Dendritic cell treated with granulocyte-macrophage colony-stimulating factor and Interleukin-4, amounts not matched to agents 40 ng/mL and 50 ng/mL, for 4 days (primary cell): Measurements from ENCODE around the gene FUT4.
"Not testable (repeated sequence)": the region's sequence is repeated elsewhere in the genome, so short reads cannot be mapped to it uniquely, and the experiment has no call there.

ENCODE experiments used
- H3K27ac Mint-ChIP-seq: one replicate; pipeline ENCODE4 v1.8.0; 2022; ENCODE audit warnings: mild to moderate bottlenecking, mixed read lengths
- H3K27me3 Mint-ChIP-seq: one replicate; pipeline ENCODE4 v1.8.0; 2022; ENCODE audit warnings: mild to moderate bottlenecking, mixed read lengths
- H3K36me3 Mint-ChIP-seq: one replicate; pipeline ENCODE4 v1.8.0; 2022; ENCODE audit warnings: low read depth, mixed read lengths
- H3K4me1 Mint-ChIP-seq: one replicate; pipeline ENCODE4 v1.8.0; 2022; ENCODE audit warnings: low read depth, mixed read lengths
- H3K4me3 Mint-ChIP-seq: one replicate; pipeline ENCODE4 v1.8.0; 2022; ENCODE audit warnings: mild to moderate bottlenecking, moderate library complexity, mixed read lengths
- H3K9me3 Mint-ChIP-seq: one replicate; pipeline ENCODE4 v1.8.0; 2022; ENCODE audit warnings: mixed read lengths
- intact Hi-C: fragments of 100-400 bp; cut with micrococcal nuclease; formaldehyde crosslinking; loops from one replicate; pipeline ENCODE4 v1.15.0; 2022

Gene FUT4

GRCh38 chr11:94544646-94545263 is 1.0 kb downstream of the FUT4 start:
- H3K36me3 Mint-ChIP-seq, result peaks cover 23% of the 10 kb centered on the region
- intact Hi-C loops, result loop anchor here (5.0 kb wide), 2 partner anchors 38 to 1017 kb away; no protein-coding TSS in a partner anchor
- H3K27ac Mint-ChIP-seq, result peak overlapping the region; percentile 98
- no peaks in the 10 kb centered on the region for H3K27me3 Mint-ChIP-seq
- H3K4me3 Mint-ChIP-seq, result peak overlapping the region; percentile 93
- H3K9me3 Mint-ChIP-seq, result no peaks in the 10 kb centered on the region
- peaks cover 50% of the 10 kb centered on the region for H3K4me1 Mint-ChIP-seq

GRCh38 chr11:94545264-94546161 is 1.8 kb downstream of the FUT4 start:
- H3K36me3 Mint-ChIP-seq, result peaks cover 23% of the 10 kb centered on the region
- H3K4me1 Mint-ChIP-seq, result peaks cover 58% of the 10 kb centered on the region
- peak overlapping the region; percentile 98 for H3K27ac Mint-ChIP-seq

GRCh38 chr11:94546162-94546470 is 2.4 kb downstream of the FUT4 start:
- Mint-ChIP-seq H3K36me3 (peaks cover 23% of the 10 kb centered on the region), H3K27ac (peak overlapping the region; percentile 98), H3K4me1 (peaks cover 64% of the 10 kb centered on the region), H3K27me3 (no peaks in the 10 kb centered on the region), H3K4me3 (peak overlapping the region; percentile 93), H3K9me3 (no peaks in the 10 kb centered on the region)
- intact Hi-C loops, result loop anchor here (5.0 kb wide), 1 partner anchor 36 kb away; no protein-coding TSS in a partner anchor

More at GRCh38 chr11:94545264-94546161, 1.8 kb downstream of the FUT4 start:
- H3K9me3 Mint-ChIP-seq, result no peaks in the 10 kb centered on the region
- H3K4me3 Mint-ChIP-seq, result peak overlapping the region; percentile 93
- intact Hi-C loops, result loop anchor here (5.0 kb wide), 1 partner anchor 37 kb away; no protein-coding TSS in a partner anchor
- no peaks in the 10 kb centered on the region for H3K27me3 Mint-ChIP-seq

GRCh38 chr11:94546886-94547285 is 3.2 kb downstream of the FUT4 start:
- intact Hi-C loops, result loop anchor here (5.0 kb wide), 1 partner anchor 35 kb away; no protein-coding TSS in a partner anchor
- H3K4me1 Mint-ChIP-seq, result peaks cover 64% of the 10 kb centered on the region
- H3K27me3 Mint-ChIP-seq, result no peaks in the 10 kb centered on the region
- H3K4me3 Mint-ChIP-seq, result peak overlapping the region; percentile 93
- H3K36me3 Mint-ChIP-seq, result peaks cover 23% of the 10 kb centered on the region
- H3K27ac Mint-ChIP-seq, result peak overlapping the region; percentile 98
- H3K9me3 Mint-ChIP-seq, result no peaks in the 10 kb centered on the region

GRCh38 chr11:94549146-94549545 is 5.4 kb downstream of the FUT4 start:
- Mint-ChIP-seq H3K4me1 (peaks cover 53% of the 10 kb centered on the region), H3K4me3 (no peak overlapping the region), H3K36me3 (peaks cover 17% of the 10 kb centered on the region), H3K9me3 (no peaks in the 10 kb centered on the region), H3K27me3 (no peaks in the 10 kb centered on the region), H3K27ac (no peak overlapping the region)
- intact Hi-C loops, result loop anchor here (5.0 kb wide), 1 partner anchor 33 kb away; no protein-coding TSS in a partner anchor

GRCh38 chr11:94550513-94550912 is 6.8 kb downstream of the FUT4 start:
- Mint-ChIP-seq H3K27ac (peak overlapping the region; percentile 76), H3K27me3 (no peaks in the 10 kb centered on the region), H3K36me3 (peaks cover 8% of the 10 kb centered on the region), H3K9me3 (no peaks in the 10 kb centered on the region), H3K4me1 (peaks cover 51% of the 10 kb centered on the region), H3K4me3 (peak overlapping the region; percentile 64)
- intact Hi-C loops, result no loop called here

- Mint-ChIP-seq H3K27me3 (no peaks in the 10 kb centered on the region), H3K9me3 (no peaks in the 10 kb centered on the region), H3K4me3 (no peak overlapping the region), H3K36me3 (no peaks in the 10 kb centered on the region), H3K4me1 (peaks cover 46% of the 10 kb centered on the region), H3K27ac (no peak overlapping the region)
- intact Hi-C loops, result no loop called here
Measured at GRCh38 chr11:94553938-94554337, 10.2 kb downstream of the FUT4 start.

GRCh38 chr11:94555752-94556329 is 12.1 kb downstream of the FUT4 start:
- H3K36me3 Mint-ChIP-seq, H3K9me3 Mint-ChIP-seq, intact Hi-C loops, H3K27ac Mint-ChIP-seq, H3K27me3 Mint-ChIP-seq, H3K4me3 Mint-ChIP-seq: not testable (repeated sequence)
- peaks cover 43% of the 10 kb centered on the region for H3K4me1 Mint-ChIP-seq

GRCh38 chr11:94557421-94557820 is 13.7 kb downstream of the FUT4 start:
- H3K4me1 Mint-ChIP-seq, result peaks cover 43% of the 10 kb centered on the region
- H3K27me3 Mint-ChIP-seq, result no peaks in the 10 kb centered on the region
- H3K9me3 Mint-ChIP-seq, result no peaks in the 10 kb centered on the region
- no peak overlapping the region for H3K4me3 Mint-ChIP-seq
- H3K36me3 Mint-ChIP-seq, result no peaks in the 10 kb centered on the region
- intact Hi-C loops, result no loop called here
- H3K27ac Mint-ChIP-seq, result no peak overlapping the region

GRCh38 chr11:94557992-94558391 is 14.3 kb downstream of the FUT4 start:
- no peaks in the 10 kb centered on the region for H3K27me3 Mint-ChIP-seq
- no peaks in the 10 kb centered on the region for H3K36me3 Mint-ChIP-seq
- intact Hi-C loops, result no loop called here
- H3K27ac Mint-ChIP-seq, result peak overlapping the region; percentile 70
- peaks cover 47% of the 10 kb centered on the region for H3K4me1 Mint-ChIP-seq
- H3K4me3 Mint-ChIP-seq, result no peak overlapping the region
- no peaks in the 10 kb centered on the region for H3K9me3 Mint-ChIP-seq

GRCh38 chr11:94558468-94558867 is 14.7 kb downstream of the FUT4 start:
- Mint-ChIP-seq H3K27me3 (no peaks in the 10 kb centered on the region), H3K4me1 (peaks cover 51% of the 10 kb centered on the region)

GRCh38 chr11:94558932-94559331 is 15.2 kb downstream of the FUT4 start:
- Mint-ChIP-seq H3K36me3 (no peaks in the 10 kb centered on the region), H3K4me3 (no peak overlapping the region), H3K9me3 (no peaks in the 10 kb centered on the region), H3K27ac (peak overlapping the region; percentile 70), H3K27me3 (no peaks in the 10 kb centered on the region), H3K4me1 (peaks cover 53% of the 10 kb centered on the region)
- intact Hi-C loops, result no loop called here

More at GRCh38 chr11:94558468-94558867, 14.7 kb downstream of the FUT4 start:
- Mint-ChIP-seq H3K36me3 (no peaks in the 10 kb centered on the region), H3K4me3 (no peak overlapping the region), H3K9me3 (no peaks in the 10 kb centered on the region), H3K27ac (peak overlapping the region; percentile 70)
- intact Hi-C loops, result no loop called here

GRCh38 chr11:94559361-94559760 is 15.6 kb downstream of the FUT4 start:
- intact Hi-C loops, result no loop called here
- H3K36me3 Mint-ChIP-seq, result no peaks in the 10 kb centered on the region
- peak overlapping the region; percentile 70 for H3K27ac Mint-ChIP-seq
- no peaks in the 10 kb centered on the region for H3K27me3 Mint-ChIP-seq
- H3K4me3 Mint-ChIP-seq, result no peak overlapping the region
- no peaks in the 10 kb centered on the region for H3K9me3 Mint-ChIP-seq
- H3K4me1 Mint-ChIP-seq, result peaks cover 57% of the 10 kb centered on the region

GRCh38 chr11:94560834-94561233 is 17.1 kb downstream of the FUT4 start:
- no peaks in the 10 kb centered on the region for H3K36me3 Mint-ChIP-seq
- no peaks in the 10 kb centered on the region for H3K9me3 Mint-ChIP-seq
- H3K27ac Mint-ChIP-seq, result peak overlapping the region; percentile 21
- intact Hi-C loops, result no loop called here
- H3K4me1 Mint-ChIP-seq, result peaks cover 52% of the 10 kb centered on the region
- no peaks in the 10 kb centered on the region for H3K27me3 Mint-ChIP-seq
- no peak overlapping the region for H3K4me3 Mint-ChIP-seq
